Neuronal stem cell (in vitro differentiated cells): Measurements from ENCODE around the gene CDC45.

Experiments
- DNase-seq: peaks from one replicate; pipeline ENCODE4 v3.0.0-alpha.2; 2013; ENCODE audit warnings: low spot score
- H2AFZ ChIP-seq: one replicate; pipeline ENCODE4 v1.6.1; 2013; ENCODE audit warnings: mild to moderate bottlenecking, low read length, inconsistent platforms
- H2AK5ac ChIP-seq: 2 replicates; pipeline ENCODE4 v1.6.1; 2013; ENCODE audit warnings: low read depth, mild to moderate bottlenecking, inconsistent platforms, low read length, moderate library complexity, mixed read lengths
- H2BK120ac ChIP-seq: 2 replicates; pipeline ENCODE4 v1.6.1; 2013; ENCODE audit warnings: low read depth, mild to moderate bottlenecking, inconsistent platforms, low read length, moderate library complexity, mixed read lengths
- H2BK12ac ChIP-seq: one replicate; pipeline ENCODE4 v1.6.1; 2013; ENCODE audit warnings: low read length, inconsistent platforms
- H2BK15ac ChIP-seq: 2 replicates; pipeline ENCODE4 v1.6.1; 2013; ENCODE audit warnings: mild to moderate bottlenecking, low read length, inconsistent platforms, mixed read lengths
- H2BK5ac ChIP-seq: one replicate; pipeline ENCODE4 v1.6.1; 2013; ENCODE audit warnings: inconsistent platforms, mild to moderate bottlenecking, low read length, moderate library complexity
- H3K14ac ChIP-seq: one replicate; pipeline ENCODE4 v1.6.1; 2013; ENCODE audit warnings: low read length, inconsistent platforms
- H3K18ac ChIP-seq: 2 replicates; pipeline ENCODE4 v1.6.1; 2013; ENCODE audit warnings: low read length, inconsistent platforms
- H3K23ac ChIP-seq: 2 replicates; pipeline ENCODE4 v1.6.1; 2013; ENCODE audit warnings: low read depth, mild to moderate bottlenecking, mixed read lengths, low read length, inconsistent platforms; ENCODE audit not compliant: poor library complexity
- H3K27ac ChIP-seq: replicated peaks from 3 replicates; pipeline ENCODE4 v1.5.1; 2013; ENCODE audit warnings: low read length, inconsistent platforms
- H3K27me3 ChIP-seq, 3 experiments: 2 replicates each; pipeline ENCODE4 v1.6.1; 2013; ENCODE audit warnings: low read length in 3 of 3, mild to moderate bottlenecking in 2 of 3, inconsistent platforms in 1 of 3, low read depth in 1 of 3, mixed read lengths in 1 of 3, moderate library complexity in 1 of 3; ENCODE audit not compliant: control insufficient read depth in 3 of 3, insufficient read depth in 3 of 3
- H3K36me3 ChIP-seq, 2 donors: replicated peaks in 1 of 2; 2 replicates each; pipeline ENCODE4 v1.6.1; 2013; ENCODE audit warnings: low read length in 2 of 2; ENCODE audit not compliant: control insufficient read depth in 2 of 2, insufficient read depth in 2 of 2
- H3K4ac ChIP-seq: 2 replicates; pipeline ENCODE4 v1.6.1; 2013; ENCODE audit warnings: inconsistent platforms, mild to moderate bottlenecking, low read length, moderate library complexity
- H3K4me1 ChIP-seq, 2 donors: 1 replicate in 1 of 2; 2 replicates in 1 of 2; pipeline ENCODE4 v1.6.1; 2013; ENCODE audit warnings: low read length in 2 of 2, low read depth in 1 of 2; ENCODE audit not compliant: control insufficient read depth in 2 of 2, insufficient read depth in 1 of 2
- H3K4me2 ChIP-seq: one replicate; pipeline ENCODE4 v1.6.1; 2013; ENCODE audit warnings: mild to moderate bottlenecking, low read length, inconsistent platforms; ENCODE audit not compliant: insufficient read depth, poor library complexity, severe bottlenecking
- H3K4me3 ChIP-seq, 2 donors: 2 replicates each; pipeline ENCODE4 v1.5.1; 2013; ENCODE audit warnings: low read length in 2 of 2, mild to moderate bottlenecking in 2 of 2, inconsistent platforms in 1 of 2, moderate library complexity in 1 of 2
- H3K79me1 ChIP-seq: one replicate; pipeline ENCODE4 v1.6.1; 2013; ENCODE audit warnings: low read depth, mild to moderate bottlenecking, inconsistent platforms, low read length, moderate library complexity
- H3K9ac ChIP-seq: one replicate; pipeline ENCODE4 v1.6.1; 2013; ENCODE audit warnings: mild to moderate bottlenecking, low read depth, low read length, inconsistent platforms; ENCODE audit not compliant: poor library complexity
- H3K9me3 ChIP-seq, 2 donors: replicated peaks in 1 of 2; 2 replicates each; pipeline versions ENCODE3 to v1.6.1; 2013; ENCODE audit warnings: low read length in 2 of 2, mild to moderate bottlenecking in 2 of 2, inconsistent platforms in 1 of 2, low read depth in 1 of 2, mixed read lengths in 1 of 2, moderate library complexity in 1 of 2; ENCODE audit not compliant: control insufficient read depth in 2 of 2, insufficient read depth in 1 of 2
- H4K8ac ChIP-seq: one replicate; pipeline ENCODE4 v1.6.1; 2013; ENCODE audit warnings: low read depth, mild to moderate bottlenecking, inconsistent platforms, low read length, moderate library complexity
- H4K91ac ChIP-seq: one replicate; pipeline ENCODE4 v1.6.1; 2013; ENCODE audit warnings: low read length, low read depth, mild to moderate bottlenecking, inconsistent platforms; ENCODE audit not compliant: poor library complexity
- WGBS, 2 donors: extraction: QIAGEN DNeasy Blood & Tissue Kit; methylation state at CpG; one replicate each; pipeline ENCODE4 v1.1.7; 2013; ENCODE audit warnings: missing lambda C conversion rate in 2 of 2, mixed read lengths in 1 of 2; ENCODE audit not compliant: insufficient read length in 2 of 2, insufficient replicate concordance in 1 of 2; ENCODE audit errors: extremely low coverage in 2 of 2; 5-methylcytosine and 5-hydroxymethylcytosine counted together

Gene CDC45

GRCh38 chr22:19498866-19499190 is 19.1 kb downstream of the CDC45 start:
- no peak overlapping the region for H3K23ac ChIP-seq

GRCh38 chr22:19499236-19499879 is 19.6 kb downstream of the CDC45 start:
- no peak overlapping the region for H2BK5ac ChIP-seq
- no peak overlapping the region for H2BK120ac ChIP-seq
- H3K27ac ChIP-seq: no peak overlapping the region
- no peak overlapping the region for H3K4me3 ChIP-seq
- no CpG with 5 or more reads among the region's 7 CpGs for WGBS, 2 donors
- no peak overlapping the region for H2AFZ ChIP-seq
- H3K9ac ChIP-seq: no peak overlapping the region
- H3K18ac ChIP-seq: no peak overlapping the region
- H4K91ac ChIP-seq: no peak overlapping the region
- no peaks in the 10 kb centered on the region for H3K27me3 ChIP-seq
- H3K4me2 ChIP-seq: no peak overlapping the region
- no peak for DNase-seq
- H2AK5ac ChIP-seq: no peak overlapping the region
- no peak overlapping the region for H3K4ac ChIP-seq
- no peaks in the 10 kb centered on the region for H3K9me3 ChIP-seq
- H3K14ac ChIP-seq: no peak overlapping the region
- no peak overlapping the region for H2BK15ac ChIP-seq
- no peak overlapping the region for H4K8ac ChIP-seq
- peaks cover 1% of the 10 kb centered on the region for H3K79me1 ChIP-seq
- H2BK12ac ChIP-seq: no peak overlapping the region
- H3K23ac ChIP-seq: peak overlapping the region; percentile 13
- H3K4me1 ChIP-seq: no peaks in the 10 kb centered on the region
- H3K36me3 ChIP-seq: peaks cover 16 to 90% of the 10 kb centered on the region in 2 donors

More at GRCh38 chr22:19498866-19499190, 19.1 kb downstream of the CDC45 start:
- Histone ChIP-seq H3K14ac (no peak overlapping the region), H2AFZ (no peak overlapping the region), H2BK15ac (no peak overlapping the region), H3K27ac (no peak overlapping the region), H2AK5ac (no peak overlapping the region), H3K4me1 (no peaks in the 10 kb centered on the region), H2BK12ac (no peak overlapping the region), H4K8ac (no peak overlapping the region), H2BK120ac (no peak overlapping the region), H3K27me3 (no peaks in the 10 kb centered on the region), H3K79me1 (peaks cover 1% of the 10 kb centered on the region), H3K4me3 (no peak overlapping the region), H3K4me2 (no peak overlapping the region), H3K18ac (no peak overlapping the region), H3K9me3 (no peaks in the 10 kb centered on the region), H4K91ac (no peak overlapping the region), H2BK5ac (no peak overlapping the region), H3K36me3 (peaks cover 19 to 91% of the 10 kb centered on the region in 2 donors), H3K9ac (no peak overlapping the region), H3K4ac (no peak overlapping the region)
- DNase-seq: no peak
- WGBS, 2 donors: no CpG with 5 or more reads among the region's 3 CpGs

GRCh38 chr22:19499880-19500242 is 20.1 kb downstream of the CDC45 start:
- no CpG with 5 or more reads among the region's 4 CpGs for WGBS, 2 donors
- Histone ChIP-seq H3K4me1 (no peaks in the 10 kb centered on the region), H2BK15ac (no peak overlapping the region), H3K23ac (no peak overlapping the region), H3K14ac (no peak overlapping the region), H4K8ac (no peak overlapping the region), H3K36me3 (peaks cover 14 to 88% of the 10 kb centered on the region in 2 donors), H2BK5ac (no peak overlapping the region), H3K4me2 (no peak overlapping the region), H2BK12ac (no peak overlapping the region), H4K91ac (no peak overlapping the region), H3K9ac (no peak overlapping the region), H2AFZ (no peak overlapping the region), H3K79me1 (peaks cover 1% of the 10 kb centered on the region), H2AK5ac (no peak overlapping the region), H3K18ac (no peak overlapping the region), H3K9me3 (no peaks in the 10 kb centered on the region), H3K4me3 (no peak overlapping the region), H2BK120ac (no peak overlapping the region), H3K27ac (no peak overlapping the region), H3K27me3 (no peaks in the 10 kb centered on the region), H3K4ac (no peak overlapping the region)
- DNase-seq: no peak

GRCh38 chr22:19501897-19502447 is 22.3 kb downstream of the CDC45 start:
- no peak overlapping the region for H3K14ac ChIP-seq
- H2BK12ac ChIP-seq: no peak overlapping the region
- no peak overlapping the region for H2BK5ac ChIP-seq
- H3K9me3 ChIP-seq: no peaks in the 10 kb centered on the region
- no peak overlapping the region for H2AK5ac ChIP-seq
- no peak overlapping the region for H4K91ac ChIP-seq
- H3K9ac ChIP-seq: no peak overlapping the region
- H3K79me1 ChIP-seq: peaks cover 6% of the 10 kb centered on the region
- H3K18ac ChIP-seq: no peak overlapping the region
- no peak overlapping the region for H3K4me2 ChIP-seq
- no peaks in the 10 kb centered on the region for H3K4me1 ChIP-seq
- H3K27me3 ChIP-seq: no peaks in the 10 kb centered on the region
- no peak for DNase-seq
- H4K8ac ChIP-seq: no peak overlapping the region
- H2AFZ ChIP-seq: no peak overlapping the region
- H3K36me3 ChIP-seq: peaks cover 29 to 87% of the 10 kb centered on the region in 2 donors
- no CpG with 5 or more reads among the region's 3 CpGs for WGBS, 2 donors
- no peak overlapping the region for H3K4me3 ChIP-seq
- H3K27ac ChIP-seq: no peak overlapping the region
- H3K23ac ChIP-seq: no peak overlapping the region
- no peak overlapping the region for H3K4ac ChIP-seq
- no peak overlapping the region for H2BK120ac ChIP-seq
- H2BK15ac ChIP-seq: no peak overlapping the region
